ENCODE data around the gene SETD1A.

SETD1A gene

DNA sequence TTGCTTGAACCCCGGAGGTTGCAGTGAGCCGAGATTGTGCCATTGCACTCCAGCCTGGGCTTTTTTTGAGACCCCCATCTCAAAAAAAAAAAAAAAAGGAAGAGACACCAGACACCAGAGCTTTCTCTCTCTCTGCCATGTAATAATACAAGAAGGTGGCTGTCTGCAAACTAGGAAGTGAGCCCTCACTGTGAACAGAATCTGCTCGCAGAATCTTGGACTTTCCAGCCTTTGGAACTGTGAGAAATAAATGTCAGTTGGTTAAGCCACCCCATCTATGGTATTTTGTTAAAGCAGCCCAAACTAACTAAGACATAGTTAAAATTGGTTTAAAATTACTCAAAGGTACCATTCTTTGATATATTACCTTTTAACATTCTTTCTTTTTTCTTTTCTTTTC is 63.0 kb downstream of the SETD1A start:
- DNase-seq (ENCODE audit: low spot score): no peak

GRCh38 chr16:31022544-31023251 is 65.1 kb downstream of the SETD1A start:
- no peak for DNase-seq (ENCODE audit: low spot score)

- DNase-seq (ENCODE audit: low spot score): no peak
Observed at GRCh38 chr16:31023252-31023602, 65.7 kb downstream of the SETD1A start.

GRCh38 chr16:31023627-31024226 is 66.2 kb downstream of the SETD1A start:
- DNase-seq (ENCODE audit: low spot score): no peak

DNA sequence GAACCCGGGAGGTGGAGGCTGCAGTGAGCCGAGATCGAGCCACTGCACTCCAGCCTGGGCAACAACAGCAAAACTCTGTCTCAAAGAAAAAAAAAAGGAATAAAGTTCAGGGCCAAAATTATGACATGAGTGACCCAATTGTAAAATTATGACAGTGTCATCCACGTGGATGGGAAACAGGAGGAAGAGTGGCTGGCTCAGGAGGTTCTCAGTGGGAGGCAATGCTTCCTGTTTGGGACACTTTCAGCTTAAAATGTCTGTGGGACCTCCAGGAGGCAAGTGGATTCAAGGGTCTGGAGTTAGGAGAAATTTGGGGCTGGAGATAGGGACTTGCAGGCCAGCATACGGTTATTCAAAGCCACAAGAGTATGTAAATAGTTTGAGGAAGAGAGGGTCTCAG is 67.8 kb downstream of the SETD1A start:
- DNase-seq (ENCODE audit: low spot score): no peak

DNA sequence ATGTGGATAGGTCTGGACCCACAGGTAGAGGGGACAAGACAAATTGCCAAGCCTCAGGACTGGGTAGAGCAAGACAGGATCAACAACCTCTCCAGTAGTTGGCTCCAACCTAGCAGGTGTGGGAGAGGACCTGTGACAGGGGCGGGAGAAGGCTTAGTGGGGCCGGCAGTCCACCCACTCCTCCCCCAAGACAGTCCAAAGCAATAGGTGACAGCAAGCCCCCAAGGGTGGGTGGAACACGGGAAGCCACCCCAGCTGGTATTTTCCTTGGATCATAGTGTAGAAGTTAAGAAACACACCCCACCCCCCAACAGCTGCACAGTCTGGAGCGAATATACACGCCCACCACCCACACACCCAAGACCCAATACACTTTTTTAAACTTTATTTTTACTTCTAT is 71.7 kb downstream of the SETD1A start:
- no peak for DNase-seq (ENCODE audit: low spot score)

- DNase-seq (ENCODE audit: low spot score): no peak
Observed at GRCh38 chr16:31031276-31031675, 73.7 kb downstream of the SETD1A start.

DNA sequence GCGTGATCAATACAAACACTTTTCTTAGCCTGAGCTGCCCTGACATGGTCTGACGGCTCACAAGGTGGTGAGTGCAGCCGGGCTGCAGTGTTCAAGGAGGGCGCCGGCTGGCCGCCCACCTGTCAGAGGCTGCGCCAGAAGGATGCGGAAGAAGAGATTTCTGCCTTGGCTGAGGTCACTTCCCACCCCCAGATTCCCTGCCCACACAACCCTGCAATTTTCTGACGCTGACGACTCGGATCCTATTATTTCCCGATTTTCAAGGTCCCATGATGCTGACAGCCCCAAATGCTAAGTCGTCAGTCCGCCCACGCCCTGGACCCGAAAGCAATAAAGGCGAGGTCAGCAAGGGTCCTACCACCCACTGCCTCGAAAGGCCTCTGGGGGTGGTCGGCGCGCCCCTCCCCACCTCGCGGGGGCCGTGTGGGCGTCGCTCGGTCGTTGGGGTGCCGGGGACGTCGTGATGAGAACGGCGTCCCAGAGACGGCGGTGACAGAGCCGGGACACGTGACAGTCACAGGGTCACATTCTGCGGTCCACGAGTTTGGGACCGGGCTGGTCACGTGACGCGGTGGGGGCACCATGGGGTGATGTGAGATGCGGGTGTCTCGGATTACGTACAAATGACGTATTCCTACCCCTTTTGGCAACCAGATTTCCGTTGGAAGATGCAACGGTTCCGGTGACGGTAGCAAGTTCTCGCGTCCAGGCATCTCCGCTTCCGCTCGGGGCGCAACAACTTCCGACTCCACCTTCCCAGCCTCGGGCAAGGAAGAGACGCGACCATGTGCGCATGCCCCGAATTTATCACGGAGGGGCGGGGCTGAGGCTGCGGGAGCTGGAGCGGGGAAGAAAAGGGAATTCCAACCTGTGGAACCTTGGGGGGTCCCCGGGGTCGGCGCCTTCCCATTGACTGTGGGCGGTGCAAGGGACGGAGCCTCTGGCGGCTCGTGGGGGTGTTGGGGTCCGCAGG is 75.5 kb downstream of the SETD1A start, which contains the start of gene STX4:
Gene STX4 (plus strand): TSS at position 823 of the 973 bp plus-strand sequence. CDS start 248 bp downstream, outside the sequence.
- DNase-seq (ENCODE audit: low spot score): peak; percentile 99

GRCh38 chr16:31033709-31034492 is 76.3 kb downstream of the SETD1A start:
- DNase-seq (ENCODE audit: low spot score): peak; percentile 100
